Chondrocyte (in vitro differentiated cells): ENCODE results near the gene SSUH2. TPM values are rescaled to one million over a fixed set of nuclear protein-coding genes. Genes with fewer than 3 reads are reported as not detected.

Experiments used
- DNase-seq: peaks from one replicate; pipeline ENCODE4 v3.0.0; 2021; ENCODE audit warnings: mixed read lengths, low spot score
- H3K27ac Mint-ChIP-seq: one replicate; pipeline ENCODE4 v1.8.0; 2021; ENCODE audit warnings: mild to moderate bottlenecking, moderate library complexity, mixed read lengths; ENCODE audit not compliant: unreplicated experiment
- H3K27me3 Mint-ChIP-seq: 2 replicates; pipeline ENCODE4 v1.8.0; 2021; ENCODE audit warnings: low read depth, mixed read lengths
- H3K36me3 Mint-ChIP-seq: 2 replicates; pipeline ENCODE4 v1.8.0; 2021; ENCODE audit warnings: low read depth, mixed read lengths
- H3K4me1 Mint-ChIP-seq: 2 replicates; pipeline ENCODE4 v1.8.0; 2021; ENCODE audit warnings: low read depth, mild to moderate bottlenecking, mixed read lengths
- H3K4me3 Mint-ChIP-seq: one replicate; pipeline ENCODE4 v1.8.0; 2021; ENCODE audit warnings: mild to moderate bottlenecking, moderate library complexity, mixed read lengths; ENCODE audit not compliant: unreplicated experiment
- H3K9me3 Mint-ChIP-seq: 2 replicates; pipeline ENCODE4 v1.8.0; 2021; ENCODE audit warnings: low read depth, mixed read lengths
- total RNA-seq: library from RNA; stranded (reverse); gene quantifications from 3 replicates; pipeline ENCODE4 v1.2.1, GENCODE V29; 2021
- TF ChIP-seq, protein P1 (sequence below): fragments of 200-600 bp; sonication (generic); IDR thresholded peaks from 2 replicates; pipeline ENCODE4 v1.5.0; 2021; ENCODE audit warnings: antibody characterized with exemption, mild to moderate bottlenecking, moderate library complexity

Gene SSUH2
- total RNA-seq, 1 donor from 2014 or later, result not detected

DNA sequence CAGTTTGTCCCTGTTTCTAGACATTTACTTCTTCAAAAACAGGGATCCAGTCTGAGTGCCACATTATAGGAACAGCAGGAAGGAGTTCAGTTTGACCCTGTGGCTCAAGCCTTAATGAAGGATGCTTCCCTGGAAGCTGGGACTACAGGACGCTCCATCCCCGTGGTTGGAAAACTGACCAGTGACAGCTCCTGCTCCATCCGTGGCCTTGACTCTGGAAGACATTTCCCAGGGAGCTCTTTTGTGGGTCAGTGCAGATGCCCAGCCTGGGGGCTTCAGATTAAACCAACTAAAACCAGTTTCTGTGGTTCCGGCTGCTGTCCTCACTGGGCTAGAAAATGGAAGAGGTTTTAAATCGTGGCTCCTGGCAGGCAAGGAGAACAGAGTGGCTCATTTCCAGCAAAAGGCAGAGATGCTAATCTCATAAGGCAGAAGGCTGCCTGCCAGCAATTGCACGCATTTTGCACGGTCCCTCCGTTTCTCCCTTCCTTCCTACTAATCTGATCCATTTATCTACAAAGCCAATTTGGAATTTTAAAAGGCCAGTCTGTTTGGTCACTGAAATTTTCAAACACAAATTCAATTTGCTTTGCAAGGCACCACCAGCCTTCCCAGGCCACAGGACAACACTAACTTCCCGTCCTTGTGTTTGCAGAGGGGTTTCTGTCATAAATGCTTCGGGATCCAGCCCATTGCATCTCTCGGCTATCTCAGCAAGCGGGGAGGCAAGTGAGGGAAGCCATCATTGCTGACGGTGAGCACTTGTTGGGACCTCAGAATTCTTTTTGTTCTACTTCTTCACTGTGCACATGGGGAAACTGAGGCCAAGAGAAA is 6.2 kb upstream of the SSUH2 start:
- Mint-ChIP-seq H3K4me1 (peaks cover 14% of the 10 kb centered on the region), H3K27ac (no peak overlapping the region), H3K4me3 (no peak overlapping the region), H3K27me3 (peaks cover 12% of the 10 kb centered on the region), H3K9me3 (peaks cover 8% of the 10 kb centered on the region), H3K36me3 (peaks cover 2% of the 10 kb centered on the region)
- TF ChIP-seq, protein P1, sequence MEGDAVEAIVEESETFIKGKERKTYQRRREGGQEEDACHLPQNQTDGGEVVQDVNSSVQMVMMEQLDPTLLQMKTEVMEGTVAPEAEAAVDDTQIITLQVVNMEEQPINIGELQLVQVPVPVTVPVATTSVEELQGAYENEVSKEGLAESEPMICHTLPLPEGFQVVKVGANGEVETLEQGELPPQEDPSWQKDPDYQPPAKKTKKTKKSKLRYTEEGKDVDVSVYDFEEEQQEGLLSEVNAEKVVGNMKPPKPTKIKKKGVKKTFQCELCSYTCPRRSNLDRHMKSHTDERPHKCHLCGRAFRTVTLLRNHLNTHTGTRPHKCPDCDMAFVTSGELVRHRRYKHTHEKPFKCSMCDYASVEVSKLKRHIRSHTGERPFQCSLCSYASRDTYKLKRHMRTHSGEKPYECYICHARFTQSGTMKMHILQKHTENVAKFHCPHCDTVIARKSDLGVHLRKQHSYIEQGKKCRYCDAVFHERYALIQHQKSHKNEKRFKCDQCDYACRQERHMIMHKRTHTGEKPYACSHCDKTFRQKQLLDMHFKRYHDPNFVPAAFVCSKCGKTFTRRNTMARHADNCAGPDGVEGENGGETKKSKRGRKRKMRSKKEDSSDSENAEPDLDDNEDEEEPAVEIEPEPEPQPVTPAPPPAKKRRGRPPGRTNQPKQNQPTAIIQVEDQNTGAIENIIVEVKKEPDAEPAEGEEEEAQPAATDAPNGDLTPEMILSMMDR, result no peak
- DNase-seq, result no peak

GRCh38 chr3:8649757-8650156 is 5.2 kb upstream of the SSUH2 start:
- Mint-ChIP-seq H3K4me1 (peaks cover 8% of the 10 kb centered on the region), H3K27ac (no peak overlapping the region), H3K4me3 (no peak overlapping the region), H3K9me3 (peaks cover 6% of the 10 kb centered on the region), H3K27me3 (peaks cover 12% of the 10 kb centered on the region), H3K36me3 (peaks cover 2% of the 10 kb centered on the region)
- TF ChIP-seq, protein P1, result no peak
- DNase-seq, result no peak

GRCh38 chr3:8648909-8649741 is 4.5 kb upstream of the SSUH2 start:
- Mint-ChIP-seq H3K27me3 (peaks cover 12% of the 10 kb centered on the region), H3K27ac (no peak overlapping the region), H3K9me3 (peaks cover 3% of the 10 kb centered on the region), H3K36me3 (peaks cover under 1% of the 10 kb centered on the region), H3K4me1 (peaks cover 5% of the 10 kb centered on the region), H3K4me3 (no peak overlapping the region)
- TF ChIP-seq, protein P1, result no peak
- no peak for DNase-seq

GRCh38 chr3:8647137-8647985 is 2.8 kb upstream of the SSUH2 start:
- no peak for DNase-seq
- peaks cover 12% of the 10 kb centered on the region for H3K27me3 Mint-ChIP-seq
- H3K9me3 Mint-ChIP-seq, result no peaks in the 10 kb centered on the region
- H3K4me1 Mint-ChIP-seq, result no peaks in the 10 kb centered on the region
- H3K4me3 Mint-ChIP-seq, result no peak overlapping the region
- H3K27ac Mint-ChIP-seq, result no peak overlapping the region
- no peaks in the 10 kb centered on the region for H3K36me3 Mint-ChIP-seq
- TF ChIP-seq, protein P1, result no peak
